K562 (cell line): ENCODE measurements around the gene GABARAPL1. TPM values are rescaled to one million over a fixed set of nuclear protein-coding genes. Genes with fewer than 3 reads are reported as not detected.

Source experiments
- ATAC-seq: fragments of 200-7000 bp; cut with Tn5 transposase; 3 replicates; pipeline ENCODE4 v1.9.1; 2020; ENCODE audit warnings: moderate library complexity
- BruUV-seq: library from RNA; stranded (reverse); fragments of 400-500 nt; replicated peaks from 2 replicates; lab custom pipeline; 2021; lab: Mats Ljungman, UMichigan
- CTCF ChIA-PET: fragments of 300-600 bp; formaldehyde crosslinking; extraction: SDS; loops from one replicate; lab custom pipeline; 2021; ENCODE audit warnings: low intra/inter-chr PET ratio; lab: Yijun Ruan, JAX
- POLR2A ChIA-PET: fragments of 300-600, 350-650 bp; sonication (Branson Sonifier 250); formaldehyde crosslinking; extraction: SDS; loops from one replicate; lab custom pipeline; 2021; ENCODE audit warnings: antibody characterized with exemption, inconsistent platforms; lab: Yijun Ruan, JAX
- DNase-seq, 4 experiments: peaks; one replicate each; pipeline versions ENCODE4 v3.0.0 to v3.0.0-alpha.2; 2011 to 2018; ENCODE audit warnings: low spot score in 3 of 4, mixed read lengths in 3 of 4; ENCODE audit errors: extremely low read depth in 1 of 4
- FAIRE-seq: peaks from 2 replicates; lab custom pipeline; 2011; peaks lifted over from hg19 to GRCh38; lab: Jason Lieb, UNC
- H2AFZ ChIP-seq: 2 replicates; pipeline ENCODE4 v1.6.0; 2011; ENCODE audit warnings: low read depth, low read length, control low read depth, inconsistent platforms
- H3K27ac ChIP-seq: fragments of 200-600 bp; 3 replicates; pipeline ENCODE4 v1.8.0; 2011; ENCODE audit warnings: low read depth, mild to moderate bottlenecking, control low read depth, inconsistent platforms, low read length, moderate library complexity, mixed read lengths; ENCODE audit errors: extremely low read depth
- H3K27me3 ChIP-seq, 2 experiments: fragments of 300-600 bp in 1 of 2; 2 replicates in 1 of 2; 3 replicates in 1 of 2; pipeline versions ENCODE4 v1.6.0 to v1.8.0; 2011; ENCODE audit warnings: inconsistent platforms in 2 of 2, low read length in 2 of 2, mild to moderate bottlenecking in 1 of 2, mixed read lengths in 1 of 2, moderate library complexity in 1 of 2; ENCODE audit not compliant: control insufficient read depth in 2 of 2, insufficient read depth in 2 of 2
- H3K36me3 ChIP-seq: fragments of 300-600 bp; 3 replicates; pipeline ENCODE4 v1.8.0; 2011; ENCODE audit warnings: mild to moderate bottlenecking, low read length, inconsistent platforms; ENCODE audit not compliant: control insufficient read depth, insufficient read depth
- H3K4me1 ChIP-seq, 2 experiments: fragments of 200-600 bp in 1 of 2; replicated peaks in 1 of 2; 2 replicates in 1 of 2; 3 replicates in 1 of 2; pipeline versions ENCODE4 v1.5.1 to v1.8.0; 2011; ENCODE audit warnings: inconsistent platforms in 2 of 2, low read length in 2 of 2, mild to moderate bottlenecking in 1 of 2, mixed read lengths in 1 of 2, moderate library complexity in 1 of 2; ENCODE audit not compliant: control insufficient read depth in 2 of 2, insufficient read depth in 2 of 2
- H3K4me2 ChIP-seq: 2 replicates; pipeline ENCODE4 v1.6.1; 2011; ENCODE audit warnings: low read length, control low read depth, inconsistent platforms, mixed read lengths; ENCODE audit not compliant: insufficient read depth
- H3K4me3 ChIP-seq: fragments of 200-600 bp; sonication (generic), shearing (Covaris generic); 2 replicates; pipeline ENCODE4 v1.5.1; 2016; ENCODE audit warnings: control low read depth, inconsistent platforms
- H3K79me2 ChIP-seq: fragments of 200-600 bp; 3 replicates; pipeline ENCODE4 v1.8.0; 2011; ENCODE audit warnings: low read length, inconsistent platforms; ENCODE audit not compliant: control insufficient read depth, insufficient read depth
- H3K9ac ChIP-seq, 2 experiments: 2 replicates each; pipeline versions ENCODE4 v1.6.0 to v1.6.1; 2011; ENCODE audit warnings: low read depth in 2 of 2, low read length in 2 of 2, control low read depth in 1 of 2, inconsistent platforms in 1 of 2, mild to moderate bottlenecking in 1 of 2, mixed read lengths in 1 of 2; ENCODE audit not compliant: insufficient read depth in 1 of 2
- H3K9me1 ChIP-seq: one replicate; pipeline ENCODE4 v1.6.0; 2011; ENCODE audit warnings: inconsistent platforms, mild to moderate bottlenecking, low read length, moderate library complexity; ENCODE audit not compliant: control insufficient read depth, insufficient read depth
- H3K9me3 ChIP-seq: replicated peaks from 2 replicates; pipeline ENCODE4 v1.5.1; 2011; ENCODE audit warnings: low read depth, low read length, inconsistent platforms; ENCODE audit not compliant: control insufficient read depth, insufficient read depth
- H4K20me1 ChIP-seq: replicated peaks from 2 replicates; pipeline ENCODE4 v1.6.1; 2011; ENCODE audit warnings: low read length, inconsistent platforms, mixed read lengths; ENCODE audit not compliant: control insufficient read depth, insufficient read depth
- ARID2 ChIP-seq: fragments of 450-650 bp; IDR thresholded peaks from 2 replicates; pipeline ENCODE4 v1.6.1; 2017; ENCODE audit warnings: antibody characterized with exemption, mild to moderate bottlenecking
- FOXJ3 ChIP-seq: sonication (generic); formaldehyde crosslinking; IDR thresholded peaks from 2 replicates; pipeline ENCODE4 v1.4.0; 2020; ENCODE audit warnings: mild to moderate bottlenecking, missing genetic modification reagents
- HLTF ChIP-seq: fragments of 450-650 bp; IDR thresholded peaks from 2 replicates; pipeline ENCODE4 v1.6.1; 2016
- POLR2B ChIP-seq: fragments of 450-650 bp; IDR thresholded peaks from 2 replicates; pipeline ENCODE4 v1.6.1; 2018; ENCODE audit warnings: low read depth; ENCODE audit not compliant: partially characterized antibody
- PREB ChIP-seq: sonication (generic); formaldehyde crosslinking; IDR thresholded peaks from 2 replicates; pipeline ENCODE4 v1.8.1; 2023; ENCODE audit warnings: mild to moderate bottlenecking, missing genetic modification reagents
- SUPT5H ChIP-seq: fragments of 450-650 bp; IDR thresholded peaks from 2 replicates; pipeline ENCODE4 v1.6.1; 2016
- ZFX ChIP-seq: sonication (generic); formaldehyde crosslinking; IDR thresholded peaks from 2 replicates; pipeline ENCODE4 v1.8.0; 2022; ENCODE audit warnings: mild to moderate bottlenecking, missing genetic modification reagents, moderate library complexity
- ZNF518B ChIP-seq: fragments of 250-450 bp; sonication (Bioruptor Pico); IDR thresholded peaks from 2 replicates; pipeline ENCODE4 v1.5.0; 2021; ENCODE audit warnings: mild to moderate bottlenecking, moderate library complexity
- WGBS: fragments of 100-300 bp; shearing (Covaris generic); methylation state at CpG from one replicate; pipeline ENCODE4 v1.1.6; 2016; ENCODE audit warnings: low coverage, mixed read lengths; ENCODE audit not compliant: insufficient coverage; ENCODE audit errors: missing lambda C conversion rate; 5-methylcytosine and 5-hydroxymethylcytosine counted together
- in situ Hi-C: fragments of 300-500 bp; cut with MboI; formaldehyde crosslinking; loops from 4 replicates; pipeline ENCODE4 v1.15.0; 2018; ENCODE audit warnings: inconsistent platforms, mixed read lengths
- intact Hi-C: fragments of 100-400 bp; cut with micrococcal nuclease; formaldehyde crosslinking; loops from 2 replicates; pipeline ENCODE4 v1.14.2; 2022
- polyA plus RNA-seq, 8 experiments: library from polyadenylated mRNA; depleted of rRNA in 4 of 8; stranded (reverse) in 5 of 8; unstranded in 3 of 8; fragments of >200 nt; fragmentation: Nextera tagmentation in 2 of 8; fragmentation: Illumina TruSeq in 1 of 8; extraction: Ambion mirVana in 2 of 8; extraction: Trizol in 1 of 8; gene quantifications; 2 replicates each; pipeline versions ENCODE4 v1.2.1 to v1.2.3, GENCODE V29; 2011 to 2014; ENCODE audit warnings: inconsistent platforms in 1 of 8, missing spikeins in 1 of 8
- total RNA-seq, 7 experiments: library from RNA; depleted of rRNA in 6 of 7; stranded (reverse); fragments of >200 nt in 6 of 7; fragmentation: Illumina TruSeq in 2 of 7; extraction: Trizol in 2 of 7; gene quantifications; 2 replicates each; pipeline versions ENCODE4 v1.2.1 to v1.2.3, GENCODE V29; 2011 to 2021; ENCODE audit warnings: low replicate concordance in 1 of 7

GABARAPL1 gene
- total and polyA plus RNA-seq, 9 of the 15 experiments (the other 6 are each of a cell fraction or from before 2014, with no cell fraction given) = 2.3 to 15.9 (median 11.3) TPM

GRCh38 chr12:10268037-10268436, 55.4 kb downstream of the GABARAPL1 start:
- in situ Hi-C loops = no loop called here
- Histone ChIP-seq H3K9me3 (no peaks in the 10 kb centered on the region), H3K9me1 (no peaks in the 10 kb centered on the region), H3K27ac (no peak overlapping the region), H4K20me1 (no peaks in the 10 kb centered on the region), H2AFZ (no peak overlapping the region), H3K79me2 (no peaks in the 10 kb centered on the region), H3K4me2 (no peak overlapping the region), H3K4me3 (no peak overlapping the region), H3K4me1 (no peaks in the 10 kb centered on the region), H3K9ac (no peak overlapping the region), H3K27me3 (no peaks in the 10 kb centered on the region; a peak in 1 of 5 replicates), H3K36me3 (no peaks in the 10 kb centered on the region)
- intact Hi-C loops = no loop called here
- TF ChIP-seq SUPT5H (no peak), ZFX (CRISPR knock-in tag) (no peak), POLR2B (no peak), FOXJ3 (CRISPR knock-in tag) (no peak), HLTF (no peak), PREB (no peak), ARID2 (no peak), ZNF518B (CRISPR knock-in tag) (no peak)
- FAIRE-seq (no peak), DNase-seq (no peak), ATAC-seq (no peak)
- 1% methylated on average over 5 of the region's 5 CpGs for WGBS
- ChIA-PET CTCF (no interaction called here), POLR2A (no interaction called here)
- BruUV-seq = no TSS peak
